ENCODE data around the gene PHF12.

- TF ChIP-seq, protein P1, sequence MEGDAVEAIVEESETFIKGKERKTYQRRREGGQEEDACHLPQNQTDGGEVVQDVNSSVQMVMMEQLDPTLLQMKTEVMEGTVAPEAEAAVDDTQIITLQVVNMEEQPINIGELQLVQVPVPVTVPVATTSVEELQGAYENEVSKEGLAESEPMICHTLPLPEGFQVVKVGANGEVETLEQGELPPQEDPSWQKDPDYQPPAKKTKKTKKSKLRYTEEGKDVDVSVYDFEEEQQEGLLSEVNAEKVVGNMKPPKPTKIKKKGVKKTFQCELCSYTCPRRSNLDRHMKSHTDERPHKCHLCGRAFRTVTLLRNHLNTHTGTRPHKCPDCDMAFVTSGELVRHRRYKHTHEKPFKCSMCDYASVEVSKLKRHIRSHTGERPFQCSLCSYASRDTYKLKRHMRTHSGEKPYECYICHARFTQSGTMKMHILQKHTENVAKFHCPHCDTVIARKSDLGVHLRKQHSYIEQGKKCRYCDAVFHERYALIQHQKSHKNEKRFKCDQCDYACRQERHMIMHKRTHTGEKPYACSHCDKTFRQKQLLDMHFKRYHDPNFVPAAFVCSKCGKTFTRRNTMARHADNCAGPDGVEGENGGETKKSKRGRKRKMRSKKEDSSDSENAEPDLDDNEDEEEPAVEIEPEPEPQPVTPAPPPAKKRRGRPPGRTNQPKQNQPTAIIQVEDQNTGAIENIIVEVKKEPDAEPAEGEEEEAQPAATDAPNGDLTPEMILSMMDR (IDR thresholded peaks at IDR 0.05; ENCODE audit: low read depth, low read length), result no peak
- TF ChIP-seq EZH2phosphoT487 (IDR thresholded peaks at IDR 0.05; ENCODE audit: low read depth), result no peak
Observed at GRCh38 chr17:28912938-28913333, 38.4 kb downstream of the PHF12 start.

All from OCI-LY3 (cell line).